ENCODE measurements around the gene AGTRAP.

AGTRAP gene

DNA sequence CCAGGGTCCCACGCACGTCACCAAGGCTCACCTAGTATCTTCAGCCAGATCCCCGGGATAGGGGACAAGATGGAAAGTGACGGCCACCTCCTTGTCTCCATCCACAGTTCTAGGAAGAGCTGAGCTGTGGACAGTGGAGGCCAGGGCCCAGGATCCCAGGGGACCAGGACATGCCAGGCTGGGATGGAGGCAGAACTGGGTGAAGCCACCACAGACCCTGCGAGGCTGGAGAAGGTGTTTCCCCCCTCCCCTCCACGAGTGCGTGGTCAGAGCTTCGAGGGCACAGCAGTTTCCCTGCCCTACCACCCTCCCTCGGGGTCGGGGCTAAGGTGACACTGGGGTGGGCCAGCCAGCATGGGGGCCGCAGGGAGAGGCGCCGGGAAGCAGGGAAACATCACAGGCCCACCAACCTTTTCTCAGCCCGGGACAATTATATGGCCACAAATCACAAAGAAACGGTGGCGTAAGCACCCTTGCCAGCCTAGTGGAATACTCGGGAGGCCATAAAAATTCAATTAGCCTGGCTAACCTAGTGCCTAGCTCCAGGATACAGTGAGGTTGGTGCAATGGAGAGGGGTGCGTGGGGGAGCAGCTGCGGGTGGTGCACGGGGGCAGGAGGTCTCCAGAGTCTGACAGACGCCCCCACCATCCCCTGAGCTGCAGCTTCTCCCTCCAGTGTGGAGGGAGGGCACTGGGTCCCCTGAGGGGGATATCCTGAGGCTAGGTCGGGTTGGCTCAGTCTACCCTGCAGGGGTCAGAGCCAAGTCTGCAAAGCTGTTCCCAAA, 31.1 kb upstream of the AGTRAP start:
- ATAC-seq (ENCODE audit: insufficient read depth, low read depth) = no peak
- no peaks in the 10 kb centered on the region for H3K4me1 ChIP-seq (ENCODE audit: insufficient read depth, low read length)
- no peaks in the 10 kb centered on the region for H3K36me3 ChIP-seq (ENCODE audit: insufficient read depth, low read length)
- no peak overlapping the region for H3K4me3 ChIP-seq (ENCODE audit: low read depth in 1 of 2, low read length in 2 of 2)
- H3K9me3 ChIP-seq (ENCODE audit: insufficient read depth, low read length, severe bottlenecking) = no peaks in the 10 kb centered on the region
- no peak for TF ChIP-seq CTCF (IDR thresholded peaks at IDR 0.05; ENCODE audit: borderline replicate concordance, extremely low read depth, low read length, poor library complexity, severe bottlenecking)
- TF ChIP-seq EZH2 (IDR thresholded peaks at IDR 0.05; ENCODE audit: borderline replicate concordance, low read depth, low read length, severe bottlenecking) = no peak
- no peak overlapping the region for H3K27ac ChIP-seq (ENCODE audit: low read length)
- H4K20me1 ChIP-seq (ENCODE audit: insufficient read depth, low read length) = peaks cover 3% of the 10 kb centered on the region
- H3K4me2 ChIP-seq (ENCODE audit: insufficient read depth, low read length) = no peak overlapping the region
- no peak overlapping the region for H3K9ac ChIP-seq (ENCODE audit: low read depth, low read length)
- no peak overlapping the region for H2AFZ ChIP-seq (ENCODE audit: low read depth, low read length)
- no peak for DNase-seq
- no peaks in the 10 kb centered on the region for H3K79me2 ChIP-seq (ENCODE audit: insufficient read depth, low read length)
- no peaks in the 10 kb centered on the region for H3K27me3 ChIP-seq (ENCODE audit: insufficient read depth, low read length, poor library complexity)

GRCh38 chr1:11705596-11705995, 30.3 kb upstream of the AGTRAP start:
- DNase-seq = no peak
- peaks cover 3% of the 10 kb centered on the region for H4K20me1 ChIP-seq (ENCODE audit: insufficient read depth, low read length)
- no peaks in the 10 kb centered on the region for H3K79me2 ChIP-seq (ENCODE audit: insufficient read depth, low read length)
- H3K27me3 ChIP-seq (ENCODE audit: insufficient read depth, low read length, poor library complexity) = no peaks in the 10 kb centered on the region
- H3K9me3 ChIP-seq (ENCODE audit: insufficient read depth, low read length, severe bottlenecking) = no peaks in the 10 kb centered on the region
- no peak for TF ChIP-seq EZH2 (IDR thresholded peaks at IDR 0.05; ENCODE audit: borderline replicate concordance, low read depth, low read length, severe bottlenecking)
- TF ChIP-seq CTCF (IDR thresholded peaks at IDR 0.05; ENCODE audit: borderline replicate concordance, extremely low read depth, low read length, poor library complexity, severe bottlenecking) = no peak
- no peak for ATAC-seq (ENCODE audit: insufficient read depth, low read depth)
- no peaks in the 10 kb centered on the region for H3K4me1 ChIP-seq (ENCODE audit: insufficient read depth, low read length)
- H3K4me2 ChIP-seq (ENCODE audit: insufficient read depth, low read length) = no peak overlapping the region
- H2AFZ ChIP-seq (ENCODE audit: low read depth, low read length) = no peak overlapping the region
- H3K36me3 ChIP-seq (ENCODE audit: insufficient read depth, low read length) = no peaks in the 10 kb centered on the region
- no peak overlapping the region for H3K9ac ChIP-seq (ENCODE audit: low read depth, low read length)
- no peak overlapping the region for H3K27ac ChIP-seq (ENCODE audit: low read length)
- no peak overlapping the region for H3K4me3 ChIP-seq (ENCODE audit: low read depth in 1 of 2, low read length in 2 of 2)

- Histone ChIP-seq H3K9ac (ENCODE audit: low read depth, low read length) (no peak overlapping the region), H3K4me1 (ENCODE audit: insufficient read depth, low read length) (no peaks in the 10 kb centered on the region), H3K79me2 (ENCODE audit: insufficient read depth, low read length) (no peaks in the 10 kb centered on the region), H4K20me1 (ENCODE audit: insufficient read depth, low read length) (peaks cover 6% of the 10 kb centered on the region), H2AFZ (ENCODE audit: low read depth, low read length) (no peak overlapping the region), H3K27me3 (ENCODE audit: insufficient read depth, low read length, poor library complexity) (no peaks in the 10 kb centered on the region), H3K36me3 (ENCODE audit: insufficient read depth, low read length) (no peaks in the 10 kb centered on the region), H3K4me3 (ENCODE audit: low read depth in 1 of 2, low read length in 2 of 2) (no peak overlapping the region), H3K27ac (ENCODE audit: low read length) (no peak overlapping the region), H3K4me2 (ENCODE audit: insufficient read depth, low read length) (no peak overlapping the region), H3K9me3 (ENCODE audit: insufficient read depth, low read length, severe bottlenecking) (no peaks in the 10 kb centered on the region)
- ATAC-seq (ENCODE audit: insufficient read depth, low read depth) = no peak
- TF ChIP-seq CTCF (IDR thresholded peaks at IDR 0.05; ENCODE audit: borderline replicate concordance, extremely low read depth, low read length, poor library complexity, severe bottlenecking) (no peak), EZH2 (IDR thresholded peaks at IDR 0.05; ENCODE audit: borderline replicate concordance, low read depth, low read length, severe bottlenecking) (no peak)
- no peak for DNase-seq
These were observed 29.6 kb upstream of the AGTRAP start for GRCh38 chr1:11706292-11706691.

All from DND-41 (cell line).